AG09319 (cell line): ENCODE measurements around the gene YIPF1.

Experiments used
- DNase-seq: peaks from one replicate; pipeline ENCODE4 v3.0.0-alpha.2; 2010; ENCODE audit warnings: low read depth; ENCODE audit errors: extremely low read depth
- CTCF ChIP-seq: IDR thresholded peaks from 2 replicates; pipeline ENCODE4 v1.5.1; 2011; ENCODE audit warnings: low read depth, mild to moderate bottlenecking, inconsistent platforms, low read length, moderate library complexity

Gene YIPF1

GRCh38 chr1:53804791-53805505, 84.6 kb downstream of the YIPF1 start:
- TF ChIP-seq CTCF: no peak
- DNase-seq: no peak

GRCh38 chr1:53804181-53804580, 85.4 kb downstream of the YIPF1 start:
- no peak for TF ChIP-seq CTCF
- no peak for DNase-seq
